ENCODE results near the gene NMD3. TPM values are rescaled to one million over a fixed set of nuclear protein-coding genes. Genes with fewer than 3 reads are reported as not detected.
"Not testable (repeated sequence)": the region's sequence is repeated elsewhere in the genome, so short reads cannot be mapped to it uniquely, and the experiment has no call there.

The NMD3 gene
- total RNA-seq, 4 donors from 2014 or later = 25.4 to 37.0 (median 30.0) TPM

- intact Hi-C loops (cut with DNase I; ENCODE audit: low total_unique reads) = loop anchor here (5.0 kb wide), 1 partner anchor 148 kb away; no protein-coding TSS in a partner anchor
Measured at GRCh38 chr3:161274691-161275298, 53.7 kb downstream of the NMD3 start.

GRCh38 chr3:161275919-161276318 is 54.8 kb downstream of the NMD3 start:
- DNase-seq (ENCODE audit: low spot score in 2 of 2) = no peak
- intact Hi-C loops (cut with DNase I; ENCODE audit: low total_unique reads) = loop anchor here (5.0 kb wide), 1 partner anchor 146 kb away; no protein-coding TSS in a partner anchor
- TF ChIP-seq POLR2A (IDR thresholded peaks at IDR 0.05) (no peak), CTCF (IDR thresholded peaks at IDR 0.05) (no peak)
- WGBS, 2 donors = 38 to 62% methylated on average over 2 of the region's 2 CpGs
- no peak overlapping the region for H3K4me3 ChIP-seq (ENCODE audit: low read depth, poor library complexity, severe bottlenecking)

More at GRCh38 chr3:161274691-161275298, 53.7 kb downstream of the NMD3 start:
- no peak overlapping the region for H3K4me3 ChIP-seq (ENCODE audit: low read depth, poor library complexity, severe bottlenecking)
- no peak for TF ChIP-seq POLR2A (IDR thresholded peaks at IDR 0.05)
- TF ChIP-seq CTCF (IDR thresholded peaks at IDR 0.05) = no peak
- no peak for DNase-seq (ENCODE audit: low spot score in 2 of 2)
- 69% methylated on average over 4 of the region's 4 CpGs for WGBS, 2 donors

- H3K4me3 ChIP-seq (ENCODE audit: low read depth, poor library complexity, severe bottlenecking); intact Hi-C loops (cut with DNase I; ENCODE audit: low total_unique reads); DNase-seq (ENCODE audit: low spot score in 2 of 2): not testable (repeated sequence)
- 68% methylated on average over 4 of the region's 4 CpGs for WGBS, 2 donors
Measured at GRCh38 chr3:161282387-161282786, 61.3 kb downstream of the NMD3 start.

- no peak for DNase-seq (ENCODE audit: low spot score in 2 of 2)
- 26 to 35% methylated on average over 4 of the region's 4 CpGs for WGBS, 2 donors
- intact Hi-C loops (cut with DNase I; ENCODE audit: low total_unique reads) = no loop called here
- TF ChIP-seq CTCF (IDR thresholded peaks at IDR 0.05) = no peak
- no peak for TF ChIP-seq POLR2A (IDR thresholded peaks at IDR 0.05)
- H3K4me3 ChIP-seq (ENCODE audit: low read depth, poor library complexity, severe bottlenecking) = no peak overlapping the region
Measured at GRCh38 chr3:161284989-161285388, 63.9 kb downstream of the NMD3 start.

GRCh38 chr3:161289174-161289573 is 68.1 kb downstream of the NMD3 start:
- intact Hi-C loops (cut with DNase I; ENCODE audit: low total_unique reads) = no loop called here
- no peak overlapping the region for H3K4me3 ChIP-seq (ENCODE audit: low read depth, poor library complexity, severe bottlenecking)
- TF ChIP-seq CTCF (IDR thresholded peaks at IDR 0.05) (no peak), POLR2A (IDR thresholded peaks at IDR 0.05) (no peak)
- DNase-seq (ENCODE audit: low spot score in 2 of 2) = no peak
- 86 to 95% methylated on average over 4 of the region's 4 CpGs for WGBS, 2 donors

- no peak for DNase-seq (ENCODE audit: low spot score in 2 of 2)
- TF ChIP-seq CTCF (IDR thresholded peaks at IDR 0.05) (no peak), POLR2A (IDR thresholded peaks at IDR 0.05) (no peak)
- WGBS, 2 donors = 49 to 71% methylated on average over 5 of the region's 5 CpGs
- H3K4me3 ChIP-seq (ENCODE audit: low read depth, poor library complexity, severe bottlenecking) = no peak overlapping the region
- intact Hi-C loops (cut with DNase I; ENCODE audit: low total_unique reads) = no loop called here
Measured at GRCh38 chr3:161291191-161291901, 70.2 kb downstream of the NMD3 start.

All from lower leg skin (tissue), 4 donors.